HG03196 (cell line): ENCODE data around the gene KRT72.

Experiments used
- ATAC-seq: cut with Tn5 transposase; IDR thresholded peaks from one replicate; pipeline ENCODE4 v1.9.1; 2021; ENCODE audit not compliant: unreplicated experiment

Gene KRT72

DNA sequence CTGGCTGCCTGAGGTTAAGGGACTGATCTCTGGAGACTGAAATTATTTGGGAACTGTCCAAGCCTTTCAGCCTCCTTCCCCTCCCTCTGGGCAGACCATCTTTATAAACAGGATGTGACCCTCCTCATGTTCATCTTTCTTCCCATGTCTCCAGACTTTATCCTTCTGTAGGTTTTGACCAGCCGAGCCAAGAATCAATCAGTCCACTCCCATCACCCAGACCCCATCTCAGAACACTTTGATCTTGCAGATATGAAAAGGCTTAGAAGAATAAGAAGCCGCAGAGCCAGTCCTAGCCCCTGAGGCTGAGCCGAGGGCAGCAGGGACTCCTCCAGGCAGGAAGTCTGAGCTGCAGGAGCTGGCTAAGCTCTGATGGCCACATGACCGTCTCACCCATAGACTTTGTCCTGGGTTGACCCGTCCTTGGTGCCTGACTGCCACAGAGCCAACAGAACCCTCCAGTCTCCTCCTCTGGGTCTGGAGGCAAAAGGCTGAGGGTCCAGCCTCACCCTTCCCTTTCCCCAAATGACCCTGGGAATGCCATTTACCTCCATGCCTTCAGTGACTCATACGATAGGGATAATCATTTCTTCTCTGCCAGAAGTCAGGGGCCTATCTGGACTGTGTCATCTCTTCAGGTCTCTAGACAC lies 49.9 kb downstream of the KRT72 start:
- ATAC-seq, result no peak

DNA sequence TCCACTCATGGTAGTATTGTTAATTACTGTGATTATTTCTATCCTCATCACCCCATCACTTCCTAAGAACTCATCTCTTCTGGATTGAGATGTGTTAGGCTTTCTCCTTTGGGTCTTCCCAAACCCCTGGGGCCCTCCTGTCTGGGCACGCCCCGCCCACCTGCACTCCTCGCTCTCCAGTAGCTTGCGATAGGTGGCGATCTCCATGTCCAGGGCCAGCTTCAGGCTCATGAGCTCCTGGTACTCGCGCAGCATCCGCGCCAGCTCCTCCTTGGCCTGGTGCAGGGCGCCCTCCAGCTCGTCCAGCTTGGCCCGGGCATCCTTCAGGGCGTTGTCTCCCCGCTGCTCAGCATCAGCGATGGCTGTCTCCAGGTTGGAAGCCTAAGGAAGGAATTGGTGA lies 55.1 kb downstream of the KRT72 start:
- no peak for ATAC-seq

DNA sequence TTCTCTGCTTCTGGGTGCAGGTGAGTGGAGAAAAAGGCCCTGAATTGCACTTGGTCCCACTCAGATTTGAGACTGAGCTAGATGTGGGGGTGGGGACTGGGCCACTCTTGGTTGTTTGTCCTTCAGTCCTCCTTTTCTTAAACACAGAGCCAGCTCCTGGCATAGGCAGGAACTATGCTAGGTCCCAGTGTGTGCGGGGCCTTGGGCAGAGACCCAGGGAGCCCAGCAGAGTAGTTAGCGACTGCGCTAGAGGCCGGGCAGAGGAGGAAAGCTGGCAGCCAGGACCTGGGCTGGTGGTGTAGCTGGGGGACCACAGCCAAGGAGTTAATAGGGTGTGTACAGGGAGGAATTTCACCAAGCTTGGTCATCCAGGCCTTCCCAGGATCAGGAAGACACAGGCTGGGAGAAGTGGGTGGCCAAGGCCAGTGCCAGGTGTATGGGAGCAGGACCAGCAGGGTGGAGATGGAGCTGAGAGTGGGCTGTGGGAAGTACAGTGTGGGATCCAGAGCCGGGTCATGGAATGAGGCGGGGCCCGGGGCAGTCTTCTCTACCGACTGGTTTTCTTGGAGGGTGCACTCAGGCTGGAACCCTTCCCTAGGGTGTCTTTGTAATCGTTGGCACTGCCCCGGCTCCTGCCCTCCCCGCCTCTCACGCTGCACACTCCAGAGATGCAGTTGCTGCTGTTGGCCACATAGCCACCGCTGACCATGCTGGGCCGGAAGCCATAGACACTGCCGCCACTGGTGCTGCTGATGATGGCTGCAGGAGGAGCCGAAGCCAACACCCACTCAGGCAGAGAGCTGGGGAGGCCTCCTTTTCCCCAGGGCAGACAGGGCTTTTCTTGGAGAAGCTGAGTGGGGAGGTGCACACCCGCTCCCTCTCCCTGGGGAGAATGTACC lies 57.0 kb downstream of the KRT72 start:
- no peak for ATAC-seq

GRCh38 chr12:52542785-52543318 lies 58.4 kb downstream of the KRT72 start:
- no peak for ATAC-seq

DNA sequence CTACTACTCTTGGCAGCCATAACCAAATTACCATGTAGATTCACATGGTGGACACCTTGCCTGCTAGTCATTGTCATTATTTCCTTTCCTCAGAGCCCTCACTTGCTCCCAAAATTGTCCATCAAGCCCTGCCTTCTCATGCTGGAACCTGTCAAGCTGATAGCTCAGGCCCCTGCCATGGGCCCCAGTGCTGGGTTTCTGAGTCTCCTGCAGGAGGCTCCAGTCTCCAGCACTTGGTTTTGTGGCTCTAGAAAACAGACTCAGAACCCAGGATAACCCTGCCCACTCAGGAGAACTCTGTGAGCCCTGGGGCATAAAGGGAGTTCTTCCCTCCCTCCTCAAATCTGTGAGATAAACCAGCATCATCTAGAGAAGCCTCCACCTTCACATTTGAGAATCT lies 59.1 kb downstream of the KRT72 start:
- ATAC-seq, result no peak

- ATAC-seq, result no peak
Measured at GRCh38 chr12:52541709-52542108, 59.6 kb downstream of the KRT72 start.

DNA sequence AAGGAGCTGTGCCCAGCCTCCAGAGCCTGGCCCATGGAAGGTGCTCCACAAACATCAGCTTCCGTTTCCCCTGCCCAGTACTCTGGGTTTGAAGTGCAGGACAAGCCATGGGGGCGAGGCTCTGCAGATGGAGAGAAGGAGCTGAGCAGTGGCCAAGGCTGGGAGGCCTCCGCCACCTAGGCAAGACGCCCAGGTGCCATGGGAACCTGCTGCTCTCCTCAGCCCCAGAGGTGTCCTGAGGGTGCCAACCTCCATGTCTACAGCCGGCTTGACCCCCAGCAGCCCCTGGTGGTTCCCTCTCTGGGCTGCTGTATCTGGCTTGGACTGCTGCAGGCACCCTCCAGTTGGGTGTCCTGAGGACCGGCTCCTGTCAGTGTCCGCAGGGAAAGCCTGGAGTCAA lies 60.7 kb downstream of the KRT72 start:
- ATAC-seq, result no peak

GRCh38 chr12:52539821-52540173 lies 61.5 kb downstream of the KRT72 start:
- ATAC-seq, result no peak

GRCh38 chr12:52539083-52539820 lies 62.0 kb downstream of the KRT72 start:
- ATAC-seq, result no peak

- ATAC-seq, result no peak
Measured at GRCh38 chr12:52537101-52537500, 64.2 kb downstream of the KRT72 start.
